ENCODE results near the gene CLCN6. TPM values are rescaled to one million over a fixed set of nuclear protein-coding genes. Genes with fewer than 3 reads are reported as not detected.
A peak's percentile ranks its signal among the peaks of the same experiment; 100 is the strongest.

CLCN6 gene
- total and polyA plus RNA-seq, 2 experiments from 2014 or later = 14.1 to 23.6 TPM

GRCh38 chr1:11882814-11883538 lies 77.0 kb downstream of the CLCN6 start:
- Histone ChIP-seq H3K4me3 (no peak overlapping the region), H3K27ac (no peak overlapping the region), H3K4me1 (ENCODE audit: insufficient read depth) (peaks cover 9% of the 10 kb centered on the region), H3K9me2 (replicated peaks; ENCODE audit: insufficient read depth) (no peaks in the 10 kb centered on the region), H3K4me2 (no peak overlapping the region), H2AFZ (no peak overlapping the region), H3K36me3 (replicated peaks; ENCODE audit: insufficient read depth, low read depth) (no peaks in the 10 kb centered on the region), H3K9me3 (ENCODE audit: low read depth) (no peaks in the 10 kb centered on the region), H4K20me1 (ENCODE audit: insufficient read depth, poor library complexity, severe bottlenecking) (no peaks in the 10 kb centered on the region), H3K79me2 (no peaks in the 10 kb centered on the region), H3K27me3 (no peaks in the 10 kb centered on the region)
- TF ChIP-seq CTCF (IDR thresholded peaks at IDR 0.05; ENCODE audit: poor library complexity) (no peak), EZH2 (IDR thresholded peaks at IDR 0.05; ENCODE audit: borderline replicate concordance) (no peak), EZH2phosphoT487 (IDR thresholded peaks at IDR 0.05; ENCODE audit: low read depth, severe bottlenecking, unreplicated experiment) (no peak)
- 39% methylated on average over 12 of the region's 13 CpGs for WGBS (ENCODE audit: low lambda C conversion rate, missing lambda C conversion rate)
- peak; percentile 85 for DNase-seq (ENCODE audit: low spot score)

- Histone ChIP-seq H4K20me1 (ENCODE audit: insufficient read depth, poor library complexity, severe bottlenecking) (no peaks in the 10 kb centered on the region), H3K27ac (no peak overlapping the region), H3K4me1 (ENCODE audit: insufficient read depth) (peaks cover 9% of the 10 kb centered on the region), H3K4me2 (no peak overlapping the region), H3K27me3 (no peaks in the 10 kb centered on the region), H3K9me3 (ENCODE audit: low read depth) (no peaks in the 10 kb centered on the region), H3K9me2 (replicated peaks; ENCODE audit: insufficient read depth) (no peaks in the 10 kb centered on the region), H2AFZ (no peak overlapping the region), H3K4me3 (no peak overlapping the region), H3K36me3 (replicated peaks; ENCODE audit: insufficient read depth, low read depth) (no peaks in the 10 kb centered on the region), H3K79me2 (no peaks in the 10 kb centered on the region)
- TF ChIP-seq EZH2phosphoT487 (IDR thresholded peaks at IDR 0.05; ENCODE audit: low read depth, severe bottlenecking, unreplicated experiment) = no peak
- no peak for TF ChIP-seq CTCF (IDR thresholded peaks at IDR 0.05; ENCODE audit: poor library complexity)
- no peak for TF ChIP-seq EZH2 (IDR thresholded peaks at IDR 0.05; ENCODE audit: borderline replicate concordance)
- no peak for DNase-seq (ENCODE audit: low spot score)
- whole genome bisulfite sequencing (ENCODE audit: low lambda C conversion rate, missing lambda C conversion rate) = 76% methylated on average over 6 of the region's 6 CpGs
These were observed 79.9 kb downstream of the CLCN6 start for GRCh38 chr1:11885916-11886315.

GRCh38 chr1:11886986-11887665 lies 81.1 kb downstream of the CLCN6 start:
- Histone ChIP-seq H3K9me2 (replicated peaks; ENCODE audit: insufficient read depth) (no peaks in the 10 kb centered on the region), H3K79me2 (no peaks in the 10 kb centered on the region), H3K4me3 (no peak overlapping the region), H3K4me1 (ENCODE audit: insufficient read depth) (peaks cover 9% of the 10 kb centered on the region), H3K9me3 (ENCODE audit: low read depth) (no peaks in the 10 kb centered on the region), H3K4me2 (no peak overlapping the region), H2AFZ (no peak overlapping the region), H4K20me1 (ENCODE audit: insufficient read depth, poor library complexity, severe bottlenecking) (no peaks in the 10 kb centered on the region), H3K36me3 (replicated peaks; ENCODE audit: insufficient read depth, low read depth) (no peaks in the 10 kb centered on the region), H3K27me3 (no peaks in the 10 kb centered on the region), H3K27ac (no peak overlapping the region)
- no peak for DNase-seq (ENCODE audit: low spot score)
- 92% methylated on average over 19 of the region's 19 CpGs for WGBS (ENCODE audit: low lambda C conversion rate, missing lambda C conversion rate)
- TF ChIP-seq CTCF (IDR thresholded peaks at IDR 0.05; ENCODE audit: poor library complexity) (no peak), EZH2 (IDR thresholded peaks at IDR 0.05; ENCODE audit: borderline replicate concordance) (no peak), EZH2phosphoT487 (IDR thresholded peaks at IDR 0.05; ENCODE audit: low read depth, severe bottlenecking, unreplicated experiment) (no peak)
